Measurements from ENCODE around the gene HSDL1.
A peak's percentile ranks its signal among the peaks of the same experiment; 100 is the strongest.

The HSDL1 gene

GRCh38 chr16:84137287-84137686, 7.7 kb downstream of the HSDL1 start:
- no peak overlapping the region for H3K27ac ChIP-seq
- TF ChIP-seq CTCF (conservative IDR thresholded peaks at IDR 0.05): no peak

GRCh38 chr16:84136331-84137125, 8.4 kb downstream of the HSDL1 start:
- no peak for TF ChIP-seq CTCF (conservative IDR thresholded peaks at IDR 0.05)

GRCh38 chr16:84132527-84133285, 12.3 kb downstream of the HSDL1 start:
- no peak overlapping the region for H3K27ac ChIP-seq
- no peak for TF ChIP-seq CTCF (conservative IDR thresholded peaks at IDR 0.05)

More at GRCh38 chr16:84136331-84137125, 8.4 kb downstream of the HSDL1 start:
- H3K27ac ChIP-seq: no peak overlapping the region

- H3K27ac ChIP-seq: peak overlapping the region; percentile 24; the same call in 1 of the 2 replicates
- TF ChIP-seq CTCF (conservative IDR thresholded peaks at IDR 0.05): no peak
These were observed 13.9 kb downstream of the HSDL1 start for GRCh38 chr16:84131117-84131516.

GRCh38 chr16:84124257-84125073, 20.5 kb downstream of the HSDL1 start:
- no peak overlapping the region for H3K27ac ChIP-seq
- no peak for TF ChIP-seq CTCF (conservative IDR thresholded peaks at IDR 0.05)

- H3K27ac ChIP-seq: no peak overlapping the region
- TF ChIP-seq CTCF (conservative IDR thresholded peaks at IDR 0.05): no peak
These were observed 24.0 kb downstream of the HSDL1 start for GRCh38 chr16:84121007-84121406.

- H3K27ac ChIP-seq: no peak overlapping the region
- no peak for TF ChIP-seq CTCF (conservative IDR thresholded peaks at IDR 0.05)
These were observed 25.0 kb downstream of the HSDL1 start for GRCh38 chr16:84120023-84120422.
